Measurements from ENCODE around the gene CCDC9.
"Not testable (repeated sequence)": the region's sequence is repeated elsewhere in the genome, so short reads cannot be mapped to it uniquely, and the experiment has no call there.

Gene CCDC9

GRCh38 chr19:47261946-47262793 is 5.8 kb downstream of the CCDC9 start:
- DNase-seq (ENCODE audit: low spot score): not testable (repeated sequence)

DNA sequence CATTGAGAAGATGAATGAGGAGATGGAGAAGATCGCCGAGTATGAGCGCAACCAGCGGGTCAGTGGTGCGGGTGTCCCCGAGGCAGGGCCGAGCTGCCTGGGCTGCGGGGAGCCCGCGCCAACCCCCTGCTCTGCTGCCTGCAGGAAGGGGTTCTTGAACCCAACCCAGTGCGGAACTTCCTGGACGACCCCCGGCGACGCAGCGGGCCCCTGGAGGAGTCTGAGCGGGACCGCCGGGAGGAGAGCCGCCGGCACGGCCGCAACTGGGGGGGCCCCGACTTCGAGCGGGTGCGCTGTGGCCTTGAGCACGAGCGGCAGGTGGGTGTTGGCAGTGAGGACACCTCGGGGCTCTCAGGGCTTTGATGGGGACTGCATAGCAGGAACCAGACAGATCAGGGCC is 8.3 kb downstream of the CCDC9 start:
- no peak for DNase-seq (ENCODE audit: low spot score)

- no peak for DNase-seq (ENCODE audit: low spot score)
Observed at GRCh38 chr19:47266401-47266941, 10.1 kb downstream of the CCDC9 start.

- no peak for DNase-seq (ENCODE audit: low spot score)
Observed at GRCh38 chr19:47267350-47267759, 11.0 kb downstream of the CCDC9 start.

DNA sequence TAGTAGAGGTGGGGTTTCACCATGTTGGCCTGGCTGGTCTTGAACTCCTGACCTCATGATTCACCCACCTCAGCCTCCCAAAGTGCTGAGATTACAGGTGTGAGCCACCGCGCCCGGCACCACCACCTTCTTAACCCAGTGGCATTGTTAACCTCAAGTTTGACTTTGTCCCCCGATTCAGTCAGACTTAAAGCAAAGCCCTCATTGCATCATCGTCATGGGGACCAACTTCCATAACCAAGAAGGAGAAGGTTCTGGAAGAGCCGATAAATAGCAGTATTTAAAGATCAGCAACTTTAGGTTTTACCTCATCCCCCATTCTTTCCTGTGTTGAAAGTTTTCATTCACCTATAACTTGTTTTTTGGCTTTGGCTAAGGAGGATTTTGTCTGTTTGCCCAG is 11.7 kb downstream of the CCDC9 start:
- no peak for DNase-seq (ENCODE audit: low spot score)

DNA sequence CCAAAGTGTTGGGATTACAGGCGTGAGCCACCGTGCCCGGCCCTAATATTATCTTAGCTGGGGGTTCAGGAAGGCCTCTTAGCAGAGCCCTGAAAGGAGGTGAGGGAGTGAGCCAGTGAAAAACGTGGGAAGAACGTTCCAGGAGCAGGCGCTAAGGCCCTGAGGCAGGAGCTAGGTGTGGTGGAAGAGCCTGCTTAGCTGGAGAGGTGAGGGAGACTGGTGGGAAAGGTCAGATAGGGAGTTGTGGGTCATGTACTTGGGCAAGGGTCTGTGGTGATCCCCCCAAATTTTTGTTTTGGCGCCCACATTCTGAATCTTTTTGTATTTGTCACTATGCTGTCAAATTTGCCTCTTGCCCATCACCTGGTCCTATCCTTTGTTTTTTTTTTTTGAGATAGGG is 13.3 kb downstream of the CCDC9 start:
- no peak for DNase-seq (ENCODE audit: low spot score)

GRCh38 chr19:47270408-47270807 is 14.1 kb downstream of the CCDC9 start:
- DNase-seq (ENCODE audit: low spot score): no peak

GRCh38 chr19:47271949-47272348 is 15.6 kb downstream of the CCDC9 start:
- no peak for DNase-seq (ENCODE audit: low spot score)

DNA sequence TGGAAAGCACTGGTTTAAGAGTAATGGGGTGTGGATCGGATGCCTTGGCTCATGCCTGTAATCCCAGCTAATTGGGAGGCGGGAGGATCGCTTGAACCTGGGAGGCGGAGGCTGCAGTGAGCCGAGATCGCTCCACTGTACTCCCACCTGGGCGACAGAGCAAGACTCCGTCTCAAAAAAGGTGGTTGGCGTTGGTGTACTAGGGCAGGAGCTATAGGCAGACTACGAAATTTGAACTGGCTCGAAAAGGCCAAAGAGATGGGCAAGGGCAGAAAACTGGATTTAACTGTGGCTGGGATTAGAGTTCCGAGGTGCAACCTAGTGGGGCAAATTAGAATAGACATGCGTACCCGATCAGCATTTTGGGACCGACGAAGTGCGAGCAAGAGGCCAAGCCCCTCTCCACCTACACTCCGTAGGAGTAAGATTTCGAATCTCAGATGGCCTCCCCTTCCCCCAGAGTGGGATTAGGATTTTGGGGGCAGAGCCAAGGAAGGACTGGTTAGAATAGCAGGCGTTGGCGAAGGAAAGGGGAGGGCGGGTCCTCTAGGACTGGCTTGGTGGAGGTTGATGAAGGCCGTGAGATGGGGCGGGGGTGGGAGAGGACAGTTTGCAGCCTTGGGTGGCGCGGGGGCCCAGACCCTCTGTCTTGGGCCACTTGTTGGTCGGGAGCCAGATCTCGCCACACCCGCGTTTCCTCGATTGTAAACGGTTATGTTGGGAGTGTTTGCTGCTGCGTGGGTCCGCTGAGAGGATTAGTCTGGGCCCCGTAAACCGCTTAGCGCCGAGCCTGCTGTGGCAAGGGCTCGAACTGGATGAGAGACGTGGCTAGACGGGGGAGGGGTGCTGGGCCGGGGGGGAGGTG is 16.4 kb downstream of the CCDC9 start:
- DNase-seq (ENCODE audit: low spot score): no peak

DNA sequence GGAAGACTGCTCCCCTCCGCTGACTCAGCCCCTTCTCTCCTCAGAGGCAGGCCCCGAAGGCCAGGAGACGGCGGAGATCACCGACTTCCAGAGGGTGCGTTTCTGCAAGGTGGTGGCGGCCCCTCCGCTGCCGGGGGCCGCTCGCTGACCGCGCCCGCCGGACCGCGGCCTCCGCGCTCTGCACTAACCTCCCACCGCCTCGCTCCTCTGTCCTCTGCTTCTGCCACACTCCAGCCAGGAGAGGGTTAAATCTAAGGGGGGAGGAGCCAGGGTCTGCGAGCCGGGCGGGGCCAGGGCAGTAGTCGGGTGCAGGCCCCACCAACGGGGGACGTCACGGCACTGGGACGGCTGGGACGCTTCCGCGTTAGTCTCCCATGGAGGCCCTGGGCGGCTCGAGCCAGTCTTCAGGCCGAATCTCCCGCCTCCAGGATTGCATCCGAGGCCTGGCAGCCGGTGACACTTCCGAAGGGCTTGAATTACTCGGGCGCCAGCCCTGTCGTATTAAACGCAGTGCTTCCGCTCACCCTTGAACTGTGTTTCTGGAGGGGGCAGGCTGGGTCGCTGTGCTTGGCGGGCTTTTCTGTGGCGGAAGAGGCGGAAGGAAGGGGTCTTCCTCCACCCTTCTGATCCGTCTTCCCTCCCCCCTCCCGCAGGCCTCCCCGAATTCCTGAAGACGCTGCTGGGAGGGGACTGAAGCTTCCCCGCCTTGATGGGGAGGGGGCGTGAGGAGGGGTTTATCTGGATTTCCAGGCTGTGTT is 17.2 kb downstream of the CCDC9 start:
- DNase-seq (ENCODE audit: low spot score): peak; percentile 89

DNA sequence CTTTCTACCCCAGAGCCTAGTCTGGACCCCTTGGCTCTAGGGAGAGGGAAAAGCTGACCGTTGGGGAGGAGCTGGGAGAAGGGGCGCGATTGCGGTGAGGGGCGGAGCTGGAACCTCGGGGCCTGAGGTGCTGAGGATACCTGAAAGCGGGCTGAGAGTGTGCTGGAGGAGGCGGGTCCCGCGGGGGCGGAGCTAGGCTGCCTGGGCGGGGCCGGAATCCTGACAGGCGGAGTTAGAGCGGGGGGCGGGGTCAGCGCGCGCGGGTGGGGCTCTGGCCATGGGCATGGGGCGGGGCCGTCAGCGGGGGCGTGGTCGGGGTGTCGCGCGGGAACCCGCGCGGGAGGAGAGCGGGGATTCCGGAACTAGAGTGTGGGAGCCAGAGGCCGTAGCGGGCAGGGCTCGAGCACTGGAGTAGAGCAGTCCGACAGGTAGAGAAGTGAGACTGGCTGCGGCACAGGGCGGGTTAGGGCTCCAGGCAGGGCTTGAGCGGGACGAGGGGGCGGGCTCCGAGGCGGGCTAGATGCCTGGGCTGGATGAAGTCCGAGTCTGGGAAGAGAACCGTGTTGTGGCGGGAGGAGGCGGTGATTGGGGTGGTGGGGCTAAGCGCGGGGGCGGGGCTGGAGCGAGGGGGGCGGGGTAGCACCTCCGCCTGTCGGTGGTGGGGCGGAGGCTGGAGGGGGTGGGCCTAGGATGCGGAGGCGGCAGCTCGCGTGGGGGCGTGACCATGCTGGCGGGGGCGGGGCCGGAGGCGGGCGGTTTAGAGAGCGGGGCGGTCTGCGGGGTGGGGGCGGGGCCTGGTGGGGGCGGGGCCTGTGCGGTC is 18.0 kb downstream of the CCDC9 start, which contains the start of gene INAFM1:
Gene INAFM1, plus strand, starts transcription at position 815 of the 820 bp plus-strand sequence. CDS start 35 bp downstream, outside the sequence.
- peak; percentile 95 for DNase-seq (ENCODE audit: low spot score)

- DNase-seq (ENCODE audit: low spot score): no peak
Observed at GRCh38 chr19:47274891-47275761, 18.8 kb downstream of the CCDC9 start.

DNA sequence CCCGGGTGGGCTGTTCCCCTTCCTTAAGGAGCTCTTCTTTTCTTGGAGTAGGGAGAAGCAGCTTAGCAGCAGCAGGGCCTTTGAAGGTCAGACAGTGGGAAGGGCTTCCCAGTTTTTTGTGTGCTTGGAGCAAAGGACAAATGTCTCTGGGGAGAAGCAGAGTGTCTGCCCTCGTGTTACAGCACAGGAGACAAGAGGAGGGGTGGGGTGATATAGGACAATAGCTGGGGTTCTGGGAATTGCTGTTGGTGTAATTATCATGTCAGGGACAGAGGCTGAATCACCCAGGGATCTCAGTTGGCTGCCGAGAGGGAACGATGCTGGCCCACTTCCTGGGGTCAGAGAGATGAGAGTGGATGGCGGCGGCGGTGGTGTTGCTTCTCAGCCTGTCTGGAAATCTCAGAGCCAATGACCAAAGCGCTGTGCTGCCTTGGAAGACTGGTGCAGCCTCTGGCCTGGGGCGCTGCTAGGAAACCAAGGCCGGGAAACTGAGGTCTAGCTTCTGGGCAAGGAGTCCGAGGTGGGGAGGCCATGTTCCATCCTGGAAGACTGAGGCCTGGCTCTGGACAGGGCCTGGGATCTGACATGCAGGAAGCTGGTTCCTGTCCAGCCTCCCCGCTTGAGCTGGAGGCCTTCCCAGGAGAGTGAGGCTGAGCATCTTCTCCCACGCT is 19.6 kb downstream of the CCDC9 start:
- DNase-seq (ENCODE audit: low spot score): no peak

DNA sequence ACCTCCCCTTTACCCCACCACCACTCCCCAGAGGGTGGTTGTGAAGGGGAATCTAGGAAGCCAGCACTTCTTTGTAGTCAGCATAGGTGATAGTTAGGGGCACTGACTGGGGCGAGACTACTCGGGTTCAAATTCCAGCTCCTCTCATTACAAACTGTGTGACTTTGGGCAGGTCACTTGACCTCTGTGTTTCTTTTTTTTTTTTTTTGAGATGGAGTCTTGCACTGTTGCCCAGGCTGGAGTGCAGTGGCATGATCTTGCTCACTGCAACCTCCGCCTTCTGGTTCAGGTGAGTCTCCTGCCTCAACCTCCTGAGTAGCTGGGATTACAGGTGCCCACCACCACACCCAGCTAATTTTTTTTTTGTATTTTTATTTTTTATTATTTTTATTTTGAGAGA is 20.2 kb downstream of the CCDC9 start:
- not testable (repeated sequence) for DNase-seq (ENCODE audit: low spot score)

DNA sequence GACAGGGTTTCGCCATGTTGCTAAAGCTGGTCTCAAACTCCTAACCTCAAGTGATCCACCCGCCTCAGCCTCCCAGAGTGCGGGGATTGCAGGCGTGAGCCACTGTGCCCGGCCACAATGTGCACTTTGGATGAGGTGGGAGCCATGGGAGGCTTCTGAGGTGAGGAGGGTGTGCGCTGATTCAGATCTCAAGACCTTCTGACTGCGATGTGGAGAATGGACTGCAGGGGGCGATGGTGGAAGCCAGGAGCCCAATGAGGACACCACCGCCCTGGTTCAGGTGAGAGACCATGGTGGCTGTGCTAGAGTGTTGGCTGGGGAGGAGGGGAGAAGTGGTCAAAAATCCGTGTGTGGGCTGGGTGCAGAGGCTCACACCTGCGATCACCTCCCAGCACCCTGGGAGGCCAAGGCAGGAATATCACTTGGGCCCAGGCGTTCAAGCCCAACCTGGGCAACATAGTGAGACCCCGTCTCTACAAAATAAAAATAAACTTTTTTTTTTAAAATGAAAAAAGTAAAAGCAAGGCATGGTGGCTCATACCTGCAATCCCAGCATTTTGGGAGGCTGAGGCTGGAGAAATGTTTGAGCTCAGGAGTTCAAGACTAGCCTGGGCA is 24.0 kb downstream of the CCDC9 start:
- DNase-seq (ENCODE audit: low spot score): peak; percentile 34

GRCh38 chr19:47283405-47284059 is 27.2 kb downstream of the CCDC9 start:
- DNase-seq (ENCODE audit: low spot score): no peak

DNA sequence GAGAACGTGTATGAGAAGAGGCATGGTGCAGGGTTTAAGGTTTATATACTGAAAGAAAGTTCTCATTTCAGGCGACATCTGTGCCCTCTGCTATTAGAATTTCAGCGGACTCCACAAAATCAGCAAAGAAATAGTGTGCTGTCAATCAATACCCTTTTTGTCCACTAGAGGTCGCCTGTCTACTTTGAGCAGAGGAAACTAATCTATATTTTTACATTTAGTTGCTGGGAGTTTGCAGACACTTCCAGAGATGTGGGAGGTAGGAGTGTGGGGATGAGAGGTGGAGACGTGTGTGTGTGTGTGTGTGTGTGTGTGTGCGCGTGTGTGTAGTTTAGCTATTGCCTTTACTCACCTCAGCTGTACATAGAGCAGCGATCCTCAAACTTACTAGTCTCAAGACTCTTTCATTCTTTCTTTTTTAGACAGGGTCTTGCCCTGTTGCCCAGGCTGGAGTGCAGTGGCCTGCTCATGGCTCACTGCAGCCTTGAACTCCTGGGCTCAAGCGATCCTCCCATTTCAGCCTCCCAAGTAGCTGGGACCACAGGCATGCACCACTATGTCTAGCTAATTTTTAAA is 28.1 kb downstream of the CCDC9 start:
- peak; percentile 68 for DNase-seq (ENCODE audit: low spot score)

GRCh38 chr19:47296036-47296435 is 39.7 kb downstream of the CCDC9 start:
- DNase-seq (ENCODE audit: low spot score): peak; percentile 83

All from kidney tubule cell (primary cell).